Measurements from ENCODE around the gene SHISA6.

- TF ChIP-seq CTCF (IDR thresholded peaks at IDR 0.05) (no peak), POLR2A (IDR thresholded peaks at IDR 0.05) (no peak)
Observed at GRCh38 chr17:11239379-11239970, 1.5 kb upstream of the SHISA6 start.

Measured in thyroid gland (tissue), 4 donors.